Vagina (tissue), 2 donors: ENCODE data around the gene TLR7.

Experiments used
- POLR2AphosphoS5 ChIP-seq, 2 donors: sonication (generic); formaldehyde crosslinking; IDR thresholded peaks; one replicate each; pipeline ENCODE4 v1.9.0; 2017; ENCODE audit warnings: antibody characterized with exemption in 2 of 2, mild to moderate bottlenecking in 2 of 2, low read depth in 1 of 2; ENCODE audit not compliant: insufficient read depth in 1 of 2
- TF ChIP-seq, protein P1 (sequence below), 3 experiments: fragments of 450-650 bp in 2 of 3; fragments of 200-600 bp in 1 of 3; sonication (generic) in 1 of 3; IDR thresholded peaks; one replicate each; pipeline ENCODE4 v1.5.1; 2017 to 2019; ENCODE audit warnings: antibody characterized with exemption in 3 of 3, mild to moderate bottlenecking in 2 of 3, moderate library complexity in 2 of 3

DNA sequence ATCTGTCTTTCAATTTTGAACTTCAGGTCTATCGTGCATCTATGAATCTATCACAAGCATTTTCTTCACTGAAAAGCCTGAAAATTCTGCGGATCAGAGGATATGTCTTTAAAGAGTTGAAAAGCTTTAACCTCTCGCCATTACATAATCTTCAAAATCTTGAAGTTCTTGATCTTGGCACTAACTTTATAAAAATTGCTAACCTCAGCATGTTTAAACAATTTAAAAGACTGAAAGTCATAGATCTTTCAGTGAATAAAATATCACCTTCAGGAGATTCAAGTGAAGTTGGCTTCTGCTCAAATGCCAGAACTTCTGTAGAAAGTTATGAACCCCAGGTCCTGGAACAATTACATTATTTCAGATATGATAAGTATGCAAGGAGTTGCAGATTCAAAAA lies 19.7 kb downstream of the TLR7 start:
- TF ChIP-seq, protein P1, sequence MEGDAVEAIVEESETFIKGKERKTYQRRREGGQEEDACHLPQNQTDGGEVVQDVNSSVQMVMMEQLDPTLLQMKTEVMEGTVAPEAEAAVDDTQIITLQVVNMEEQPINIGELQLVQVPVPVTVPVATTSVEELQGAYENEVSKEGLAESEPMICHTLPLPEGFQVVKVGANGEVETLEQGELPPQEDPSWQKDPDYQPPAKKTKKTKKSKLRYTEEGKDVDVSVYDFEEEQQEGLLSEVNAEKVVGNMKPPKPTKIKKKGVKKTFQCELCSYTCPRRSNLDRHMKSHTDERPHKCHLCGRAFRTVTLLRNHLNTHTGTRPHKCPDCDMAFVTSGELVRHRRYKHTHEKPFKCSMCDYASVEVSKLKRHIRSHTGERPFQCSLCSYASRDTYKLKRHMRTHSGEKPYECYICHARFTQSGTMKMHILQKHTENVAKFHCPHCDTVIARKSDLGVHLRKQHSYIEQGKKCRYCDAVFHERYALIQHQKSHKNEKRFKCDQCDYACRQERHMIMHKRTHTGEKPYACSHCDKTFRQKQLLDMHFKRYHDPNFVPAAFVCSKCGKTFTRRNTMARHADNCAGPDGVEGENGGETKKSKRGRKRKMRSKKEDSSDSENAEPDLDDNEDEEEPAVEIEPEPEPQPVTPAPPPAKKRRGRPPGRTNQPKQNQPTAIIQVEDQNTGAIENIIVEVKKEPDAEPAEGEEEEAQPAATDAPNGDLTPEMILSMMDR (IDR thresholded peaks at IDR 0.05), result no peak
- TF ChIP-seq POLR2AphosphoS5 (IDR thresholded peaks at IDR 0.05; ENCODE audit: insufficient read depth in 1 of 2, low read depth in 1 of 2), result no peak
